ENCODE results near the gene SULF2.
"Not testable (repeated sequence)": the region's sequence is repeated elsewhere in the genome, so short reads cannot be mapped to it uniquely, and the experiment has no call there.

Gene SULF2

DNA sequence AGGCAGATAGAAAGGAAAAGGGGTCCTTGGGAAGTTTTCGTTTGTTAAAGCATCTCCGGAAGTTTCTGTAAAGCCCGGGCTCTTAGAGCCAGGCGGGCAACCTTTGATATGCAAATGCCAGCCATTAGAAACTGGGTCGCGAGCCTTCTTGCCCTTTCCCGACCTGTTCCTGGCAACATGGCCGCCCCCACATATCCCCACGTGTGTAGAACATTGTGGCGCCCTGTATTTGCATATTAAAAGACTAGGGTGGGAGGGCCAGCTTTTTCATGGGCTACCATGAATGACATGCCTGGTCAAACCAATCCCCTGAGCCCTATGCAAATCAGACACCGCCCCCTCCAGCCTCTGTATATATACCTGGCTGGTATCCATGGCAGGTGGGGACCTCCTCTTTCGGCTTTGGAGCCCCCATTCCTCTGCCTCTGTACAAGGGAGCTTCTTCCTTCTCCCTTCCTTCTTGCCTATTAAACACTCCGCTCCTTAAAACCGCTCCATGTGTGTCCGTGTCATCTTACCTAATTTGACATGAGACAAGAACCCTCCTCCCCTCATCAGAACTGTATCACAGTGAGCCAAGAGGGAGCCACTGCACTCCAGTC is 19.0 kb upstream of the SULF2 start:
- DNase-seq = not testable (repeated sequence)

- DNase-seq = no peak
Measured at GRCh38 chr20:47802975-47803374, 17.7 kb upstream of the SULF2 start.

DNA sequence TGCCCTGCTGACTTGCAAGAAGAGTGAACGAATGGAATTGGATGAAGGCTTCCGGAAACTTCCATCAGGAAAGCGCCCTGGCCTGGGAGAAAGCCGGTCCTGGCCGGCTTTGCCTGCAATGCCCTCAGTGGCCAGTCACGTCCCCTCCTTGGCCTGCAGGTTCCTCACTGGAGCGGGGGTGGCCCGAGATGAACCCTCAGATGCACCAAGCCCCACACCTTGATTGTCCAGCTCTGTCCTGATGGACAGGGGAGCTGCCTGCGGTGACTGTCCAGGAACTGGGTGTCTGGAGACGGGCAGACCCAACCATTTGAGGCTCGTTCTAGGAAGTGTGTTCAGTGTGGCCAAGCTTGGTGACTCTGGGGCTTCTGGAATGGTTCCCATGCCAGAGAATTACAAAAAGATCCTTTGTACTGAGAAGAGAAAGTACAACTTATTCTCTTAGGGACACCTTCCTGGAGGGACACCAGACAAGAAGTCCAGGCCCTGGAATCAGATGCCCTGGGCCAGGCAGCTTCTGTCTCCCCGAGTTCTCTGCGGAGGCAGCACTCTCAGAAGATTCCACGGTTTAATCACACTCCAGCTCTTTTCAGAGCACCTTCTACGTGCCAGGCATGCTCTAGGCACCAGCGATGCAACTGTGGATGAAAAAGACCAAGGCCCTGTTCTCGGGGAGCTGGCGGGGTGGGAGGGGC is 17.1 kb upstream of the SULF2 start:
- no peak for DNase-seq

DNA sequence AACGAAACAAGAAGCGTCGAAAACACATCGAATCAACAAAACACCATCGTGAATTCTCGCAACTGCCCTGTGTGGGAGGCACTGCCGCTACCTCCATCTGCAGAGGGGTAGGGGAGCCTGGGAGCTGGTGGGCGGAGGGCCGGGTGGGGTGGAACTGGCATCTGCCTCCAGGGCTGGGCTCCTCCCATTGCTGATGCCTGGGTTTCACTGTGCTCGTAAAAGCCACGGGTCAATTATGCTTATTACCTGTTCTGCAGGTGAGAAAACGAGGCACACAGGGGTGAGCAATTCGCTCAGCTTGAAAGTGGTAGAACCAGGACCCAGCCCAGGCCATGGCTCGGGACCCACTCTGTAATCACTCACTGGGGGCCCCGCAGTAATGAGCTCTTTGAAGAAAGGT is 16.5 kb upstream of the SULF2 start:
- DNase-seq = no peak

- no peak for DNase-seq
Measured at GRCh38 chr20:47801079-47801478, 15.8 kb upstream of the SULF2 start.

GRCh38 chr20:47800623-47801022 is 15.3 kb upstream of the SULF2 start:
- no peak for DNase-seq

GRCh38 chr20:47799116-47799715 is 13.9 kb upstream of the SULF2 start:
- no peak for DNase-seq

DNA sequence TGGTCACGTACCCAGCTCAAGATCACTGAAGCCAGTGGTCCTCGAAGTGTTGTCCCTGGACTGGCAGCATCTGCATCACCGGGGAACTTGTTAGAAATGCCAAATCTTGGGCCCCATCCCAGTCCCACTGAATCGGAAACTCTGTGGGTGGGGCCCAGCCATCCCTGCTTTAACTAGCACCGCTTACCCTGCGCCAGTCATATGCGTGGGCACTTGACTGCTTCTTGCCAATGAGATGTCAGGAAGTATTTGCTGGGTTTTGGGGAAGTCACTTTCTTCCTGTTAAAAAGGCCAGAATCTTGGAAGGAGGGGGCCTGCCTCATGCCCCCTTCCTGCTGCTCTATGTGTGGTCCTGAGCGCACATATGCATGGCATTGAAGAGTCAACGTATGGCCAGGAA is 11.7 kb upstream of the SULF2 start:
- DNase-seq = no peak

GRCh38 chr20:47795214-47795907 is 10.1 kb upstream of the SULF2 start:
- DNase-seq = no peak

- DNase-seq = not testable (repeated sequence)
Measured at GRCh38 chr20:47794264-47794663, 9.0 kb upstream of the SULF2 start.

DNA sequence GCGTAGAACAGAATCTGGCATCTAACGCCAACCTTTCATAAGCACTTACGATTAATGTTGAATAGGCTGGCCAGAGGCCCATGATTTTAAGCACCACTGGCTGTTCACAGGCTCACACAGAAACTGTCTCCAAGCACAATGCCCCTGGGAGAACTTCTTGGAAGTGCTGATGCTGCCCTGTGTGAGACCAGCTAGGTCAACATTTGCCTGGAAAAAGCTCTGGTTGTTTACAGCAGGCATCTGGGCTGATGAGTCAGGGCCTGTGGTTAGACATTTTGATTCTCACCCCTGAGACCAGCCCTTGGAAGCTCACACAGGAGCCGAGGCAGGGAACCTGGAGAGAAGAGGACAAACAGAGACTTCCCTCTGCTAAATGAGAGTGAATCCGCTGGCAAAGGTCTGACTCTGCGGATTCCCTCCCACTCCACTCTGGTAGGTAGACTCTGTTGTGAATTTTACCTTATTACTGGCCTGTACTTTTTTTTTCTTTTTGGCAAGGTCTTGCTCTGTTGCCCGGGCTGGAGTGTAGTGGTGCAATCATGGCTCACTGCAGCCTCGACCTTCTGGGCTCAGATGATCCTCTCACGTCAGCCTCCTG is 6.8 kb upstream of the SULF2 start:
- DNase-seq = no peak

DNA sequence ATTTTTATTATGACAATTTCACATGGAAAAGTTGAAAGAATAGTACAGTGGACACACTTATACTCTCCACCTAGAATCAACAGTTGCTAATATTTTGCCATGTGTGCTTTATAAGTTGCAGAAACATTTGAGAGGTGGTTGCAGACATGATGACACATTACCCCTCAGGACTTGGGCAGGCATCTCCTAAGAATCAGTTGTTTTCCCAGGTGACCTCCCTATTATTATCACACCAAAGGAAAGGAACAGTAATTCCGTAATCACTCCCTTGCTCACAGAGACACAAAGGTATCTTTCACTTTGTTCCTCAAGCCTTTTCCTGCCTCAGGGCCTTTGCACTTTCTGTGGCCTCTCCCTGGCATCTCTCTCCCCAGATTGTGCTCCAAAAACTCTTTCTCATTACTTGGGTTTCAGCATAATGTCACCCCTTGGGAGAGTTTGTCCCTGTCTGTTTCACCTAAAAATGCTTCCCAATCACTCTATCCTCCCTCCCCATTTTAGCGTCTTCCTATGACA is 5.9 kb upstream of the SULF2 start:
- no peak for DNase-seq

- no peak for DNase-seq
Measured at GRCh38 chr20:47790580-47790965, 5.3 kb upstream of the SULF2 start.

DNA sequence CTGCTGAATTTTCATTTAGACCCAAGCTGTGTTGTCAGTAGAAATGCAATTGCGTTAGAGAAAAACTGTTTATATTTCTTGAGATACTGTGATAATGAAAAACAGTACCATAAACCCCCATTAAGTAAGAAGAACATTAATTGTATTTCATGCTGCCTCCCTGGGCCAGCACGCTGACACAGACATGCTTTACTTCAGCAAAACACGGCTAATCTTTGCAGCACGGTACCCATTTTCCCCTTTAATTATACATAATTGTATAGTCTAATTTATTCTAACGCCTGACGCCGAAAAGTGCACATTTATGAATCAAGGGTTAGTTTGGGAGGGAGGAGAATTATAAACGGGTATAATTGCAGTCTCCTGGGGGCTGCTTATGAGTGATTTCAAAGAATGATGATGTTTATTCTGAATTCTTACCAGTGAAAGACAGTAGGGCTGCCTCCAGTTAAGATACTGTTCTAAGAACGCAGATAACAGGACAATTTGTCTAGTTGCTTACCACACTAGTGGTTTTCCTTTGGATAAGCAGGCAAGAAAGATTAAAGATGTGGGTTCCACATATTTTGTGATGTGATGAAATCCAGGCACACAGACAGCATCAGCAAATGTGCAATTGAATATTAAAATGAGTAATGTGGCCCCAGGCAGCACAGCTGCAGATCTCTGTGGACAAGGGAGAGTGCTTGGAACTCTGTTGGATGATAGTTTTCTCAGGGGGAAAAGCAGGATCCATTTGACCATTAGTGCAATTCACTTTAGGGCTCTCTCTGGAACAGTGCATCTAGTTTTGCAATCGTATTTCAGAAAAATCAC is 4.7 kb upstream of the SULF2 start:
- DNase-seq = no peak

GRCh38 chr20:47789081-47789763 is 3.9 kb upstream of the SULF2 start:
- no peak for DNase-seq

- DNase-seq = no peak
Measured at GRCh38 chr20:47788741-47789080, 3.4 kb upstream of the SULF2 start.

GRCh38 chr20:47786765-47787107 is 1.5 kb upstream of the SULF2 start:
- no peak for DNase-seq

GRCh38 chr20:47785854-47786764 is 828 bp upstream of the SULF2 start:
- DNase-seq = peak; percentile 94

DNA sequence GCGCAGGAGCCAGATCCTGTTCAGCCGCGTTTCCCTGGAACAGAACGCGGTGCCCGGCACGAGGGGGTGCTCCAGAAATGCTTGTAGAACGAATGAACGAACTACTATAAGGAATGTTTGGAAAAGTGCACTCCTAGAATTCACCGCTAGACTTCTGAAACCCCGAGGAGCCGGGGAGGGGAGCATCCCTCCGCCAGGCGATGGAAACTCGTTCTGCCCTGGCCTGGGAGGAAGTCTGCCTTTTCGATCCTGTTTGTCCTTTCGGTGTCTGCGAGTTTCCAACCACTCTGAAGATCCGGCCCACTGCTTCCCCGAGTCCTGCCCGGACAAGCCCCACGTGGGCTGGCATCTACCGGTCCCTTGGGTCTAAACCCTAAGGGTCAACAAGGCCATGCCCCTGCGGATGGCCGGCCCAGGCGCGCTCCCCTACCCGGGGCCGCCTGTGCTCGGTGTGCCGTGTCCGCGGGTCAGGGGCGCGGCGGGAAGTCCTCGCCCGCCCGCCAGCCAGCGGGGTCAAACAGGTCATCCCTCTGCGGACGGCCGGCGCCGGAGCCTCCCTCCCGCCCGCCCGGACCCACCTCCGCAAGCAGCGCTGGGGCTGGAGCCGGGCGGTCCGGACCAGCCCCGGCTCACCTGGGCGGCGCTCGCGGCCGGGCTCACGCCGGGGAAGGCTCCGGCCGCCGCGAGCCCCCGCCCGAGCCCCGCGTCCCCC is 526 bp downstream of the SULF2 start:
- peak; percentile 74 for DNase-seq
